SK-N-SH (cell line): ENCODE measurements around the gene WDR82. TPM values are rescaled to one million over a fixed set of nuclear protein-coding genes. Genes with fewer than 3 reads are reported as not detected.

Experiments used
- CTCF ChIA-PET: fragments of 300-600, 350-600 bp; formaldehyde crosslinking; extraction: SDS; loops from one replicate; lab custom pipeline; 2021; lab: Yijun Ruan, JAX
- POLR2A ChIA-PET: fragments of 350-600 bp; sonication (Branson Sonifier 250); formaldehyde crosslinking; extraction: SDS; loops from one replicate; lab custom pipeline; 2020; ENCODE audit warnings: antibody characterized with exemption, inconsistent platforms; lab: Yijun Ruan, JAX
- DNase-seq: peaks from one replicate; pipeline ENCODE4 v3.0.0; 2012
- H2AFZ ChIP-seq: fragments of 200-600 bp; sonication (generic); 2 replicates; pipeline ENCODE4 v1.8.1; 2016; ENCODE audit warnings: antibody characterized with exemption, mild to moderate bottlenecking, low read depth
- H3F3A ChIP-seq: fragments of 200-600 bp; sonication (generic); replicated peaks from 2 replicates; pipeline ENCODE3; 2016; ENCODE audit warnings: antibody characterized with exemption, mild to moderate bottlenecking; ENCODE audit not compliant: insufficient read depth
- H3K27ac ChIP-seq, 2 experiments: fragments of 200-500 bp in 1 of 2; fragments of 200-600 bp in 1 of 2; sonication (Bioruptor generic) in 1 of 2; sonication (generic), shearing (Covaris generic) in 1 of 2; 2 replicates each; pipeline versions ENCODE4 v1.5.1 to v1.6.1; 2014 to 2016; ENCODE audit warnings: low read depth in 2 of 2, inconsistent platforms in 1 of 2, low read length in 1 of 2, mild to moderate bottlenecking in 1 of 2, mixed read lengths in 1 of 2
- H3K27me3 ChIP-seq: fragments of 200-600 bp; sonication (generic), shearing (Covaris generic); 2 replicates; pipeline ENCODE4 v1.6.1; 2016; ENCODE audit warnings: mixed run types; ENCODE audit not compliant: insufficient read depth
- H3K36me3 ChIP-seq, 2 experiments: fragments of 200-500 bp in 1 of 2; fragments of 200-600 bp in 1 of 2; sonication (Bioruptor generic) in 1 of 2; sonication (generic) in 1 of 2; replicated peaks in 1 of 2; 2 replicates each; pipeline versions ENCODE3 to v1.5.1; 2014 to 2016; ENCODE audit warnings: low read length in 1 of 2, mild to moderate bottlenecking in 1 of 2; ENCODE audit not compliant: insufficient read depth in 2 of 2, control insufficient read depth in 1 of 2
- H3K4me1 ChIP-seq, 2 experiments: fragments of 200-500 bp in 1 of 2; fragments of 200-600 bp in 1 of 2; sonication (Bioruptor generic) in 1 of 2; sonication (generic), shearing (Covaris generic) in 1 of 2; 2 replicates each; pipeline versions ENCODE4 v1.5.1 to v1.6.1; 2014 to 2016; ENCODE audit warnings: low read depth in 1 of 2, low read length in 1 of 2, mixed run types in 1 of 2; ENCODE audit not compliant: insufficient read depth in 2 of 2, control insufficient read depth in 1 of 2
- H3K4me2 ChIP-seq: fragments of 200-600 bp; sonication (generic), shearing (Covaris generic); 2 replicates; pipeline ENCODE4 v1.6.1; 2017; ENCODE audit warnings: mixed run types
- H3K4me3 ChIP-seq, 2 experiments: fragments of 200-500 bp in 1 of 2; fragments of 200-600 bp in 1 of 2; sonication (Bioruptor generic) in 1 of 2; sonication (generic), shearing (Covaris generic) in 1 of 2; 2 replicates each; pipeline versions ENCODE4 v1.5.1 to v1.8.1; 2014 to 2016; ENCODE audit warnings: low read depth in 2 of 2, inconsistent platforms in 1 of 2, low read length in 1 of 2, mild to moderate bottlenecking in 1 of 2, mixed read lengths in 1 of 2, moderate library complexity in 1 of 2
- H3K79me2 ChIP-seq: fragments of 200-600 bp; sonication (generic); 2 replicates; pipeline ENCODE4 v1.8.1; 2017; ENCODE audit warnings: mild to moderate bottlenecking; ENCODE audit not compliant: insufficient read depth
- H3K9ac ChIP-seq: fragments of 200-600 bp; sonication (generic); 2 replicates; pipeline ENCODE4 v1.6.1; 2017; ENCODE audit warnings: mixed run types
- H3K9me2 ChIP-seq: fragments of 200-600 bp; sonication (generic); 2 replicates; pipeline ENCODE4 v1.6.1; 2017; ENCODE audit warnings: mixed run types
- H3K9me3 ChIP-seq: fragments of 200-600 bp; sonication (generic); 2 replicates; pipeline ENCODE4 v1.6.1; 2017; ENCODE audit warnings: mixed run types, mild to moderate bottlenecking, moderate library complexity
- H4K20me1 ChIP-seq: fragments of 200-600 bp; sonication (generic); 2 replicates; pipeline ENCODE4 v1.6.1; 2017; ENCODE audit warnings: mild to moderate bottlenecking, mixed run types; ENCODE audit not compliant: insufficient read depth
- FOXM1 ChIP-seq: IDR thresholded peaks from 2 replicates; pipeline ENCODE4 v1.4.0; 2012; ENCODE audit warnings: low read depth, mild to moderate bottlenecking
- GATA2 ChIP-seq: sonication (generic); formaldehyde crosslinking; IDR thresholded peaks from 2 replicates; pipeline ENCODE4 v1.5.0; 2020; ENCODE audit warnings: mild to moderate bottlenecking, missing genetic modification reagents
- MEF2A ChIP-seq: IDR thresholded peaks from 2 replicates; pipeline ENCODE4 v1.4.0; 2012; ENCODE audit warnings: low read depth, borderline replicate concordance
- MXI1 ChIP-seq: IDR thresholded peaks from 2 replicates; pipeline ENCODE4 v1.6.1; 2012; ENCODE audit warnings: mild to moderate bottlenecking, low read depth, low read length, improper control_type of control experiment
- NFIC ChIP-seq: IDR thresholded peaks from 2 replicates; pipeline ENCODE4 v1.4.0; 2012; ENCODE audit warnings: borderline replicate concordance
- POLR2AphosphoS5 ChIP-seq: IDR thresholded peaks from 2 replicates; pipeline ENCODE4 v1.6.1; 2012; ENCODE audit warnings: low read depth, low read length
- RAD21 ChIP-seq: IDR thresholded peaks from 2 replicates; pipeline ENCODE4 v1.6.1; 2012; ENCODE audit warnings: mild to moderate bottlenecking, low read length
- SMC3 ChIP-seq: IDR thresholded peaks from 2 replicates; pipeline ENCODE4 v1.6.1; 2012; ENCODE audit warnings: low read depth, low read length, improper control_type of control experiment
- TAF1 ChIP-seq: IDR thresholded peaks from 2 replicates; pipeline ENCODE4 v1.6.1; 2012; ENCODE audit warnings: low read depth, mild to moderate bottlenecking, low read length, moderate library complexity, borderline replicate concordance
- TCF12 ChIP-seq: IDR thresholded peaks from 2 replicates; pipeline ENCODE4 v1.4.0; 2012
- YY1 ChIP-seq: IDR thresholded peaks from 2 replicates; pipeline ENCODE4 v1.4.0; 2012; ENCODE audit warnings: low read depth, mild to moderate bottlenecking
- WGBS: methylation state at CpG from one replicate; pipeline ENCODE4 v1.1.6; 2017; ENCODE audit warnings: low lambda C conversion rate; 5-methylcytosine and 5-hydroxymethylcytosine counted together
- polyA plus RNA-seq, 3 experiments: library from polyadenylated mRNA; depleted of rRNA; stranded (reverse); fragments of >200 nt; gene quantifications; 2 replicates each; pipeline ENCODE4 v1.2.3, GENCODE V29; 2012
- TF ChIP-seq, protein P1 (sequence below): fragments of 150-350 bp; IDR thresholded peaks from 2 replicates; pipeline ENCODE4 v1.6.1; 2016; ENCODE audit warnings: mild to moderate bottlenecking, low read depth, low read length
- TF ChIP-seq, protein P2 (sequence below): IDR thresholded peaks from 2 replicates; pipeline ENCODE4 v1.4.0; 2012; ENCODE audit warnings: low read depth, borderline replicate concordance
- TF ChIP-seq, protein P3 (sequence below): IDR thresholded peaks from 2 replicates; pipeline ENCODE4 v1.4.0; 2012; ENCODE audit warnings: low read depth, borderline replicate concordance
- TF ChIP-seq, protein P4 (sequence below): fragments of 200-600 bp; sonication (generic); IDR thresholded peaks from 2 replicates; pipeline ENCODE4 v1.6.1; 2017; ENCODE audit warnings: antibody characterized with exemption, mild to moderate bottlenecking, moderate library complexity
- TF ChIP-seq, protein P5 (sequence below): IDR thresholded peaks from 2 replicates; pipeline ENCODE4 v1.4.0; 2012; ENCODE audit warnings: low read depth

Gene WDR82, protein sequence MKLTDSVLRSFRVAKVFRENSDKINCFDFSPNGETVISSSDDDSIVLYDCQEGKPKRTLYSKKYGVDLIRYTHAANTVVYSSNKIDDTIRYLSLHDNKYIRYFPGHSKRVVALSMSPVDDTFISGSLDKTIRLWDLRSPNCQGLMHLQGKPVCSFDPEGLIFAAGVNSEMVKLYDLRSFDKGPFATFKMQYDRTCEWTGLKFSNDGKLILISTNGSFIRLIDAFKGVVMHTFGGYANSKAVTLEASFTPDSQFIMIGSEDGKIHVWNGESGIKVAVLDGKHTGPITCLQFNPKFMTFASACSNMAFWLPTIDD
- 41.2 and 57.8 TPM in 2 replicates for polyA plus RNA-seq (2012; rRNA removed)
- polyA plus RNA-seq (2012; cell fraction: cytosol; rRNA removed) = 55.6 and 67.2 TPM in 2 replicates
- polyA plus RNA-seq (2012; cell fraction: nucleus; rRNA removed) = 11.1 and 24.5 TPM in 2 replicates

DNA sequence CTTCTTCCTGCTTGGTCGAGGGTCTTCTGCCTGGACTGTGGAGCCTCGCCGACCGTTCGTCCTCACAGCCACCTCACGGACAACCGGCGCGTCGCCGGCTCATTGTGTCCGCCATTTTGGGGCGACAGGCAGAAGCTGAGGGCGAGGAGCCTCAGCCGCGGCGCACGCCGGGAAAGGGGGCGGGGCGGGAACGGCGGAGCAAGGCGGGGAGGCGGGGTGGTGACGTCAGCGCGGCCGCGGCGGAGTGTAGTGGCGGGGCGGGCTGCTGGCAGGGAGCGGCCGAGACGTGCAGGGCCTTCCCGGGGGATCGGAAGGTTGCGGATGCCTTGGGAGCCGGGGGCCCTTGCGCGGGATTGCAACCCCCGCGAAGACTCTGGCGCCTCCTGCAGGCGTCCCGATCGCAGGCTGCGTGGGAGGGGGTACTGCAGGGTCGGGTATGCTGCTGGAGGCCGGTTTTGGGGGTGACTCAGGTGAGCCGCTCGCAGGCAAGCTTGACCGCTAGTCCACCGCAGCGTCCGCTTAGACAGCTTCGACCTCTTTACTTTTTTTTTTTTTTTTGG lies at the start of gene WDR82:
WDR82 (minus strand) TSS at position 140 of the 560 bp plus-strand sequence. CDS start 288 bp downstream, outside the sequence.
- peaks cover 53% of the 10 kb centered on the region for H3K79me2 ChIP-seq
- ChIA-PET POLR2A (interaction anchor here (0.6 to 5.7 kb wide), 16 partner anchors 9 to 283 kb away, joined by 3 to 67 read pairs (median 4); partner anchors contain the start of genes GLYCTK, POC1A, PPM1M and RPL29), CTCF (interaction anchor here (0.5 to 5.2 kb wide), 18 partner anchors 10 to 723 kb away, joined by 3 to 63 read pairs (median 5); partner anchors contain the start of genes GLYCTK, PPM1M and TWF2)
- H3K4me2 ChIP-seq = peak within 1 kb of the TSS; percentile 96
- 2% methylated on average over 15 of the region's 58 CpGs for WGBS
- H3K9me2 ChIP-seq = no peaks in the 10 kb centered on the region
- peak within 1 kb of the TSS; percentile 71 to 92 for H3K4me3 ChIP-seq
- H3K36me3 ChIP-seq = peaks cover 0 to 13% of the 10 kb centered on the region in 2 experiments
- peaks cover 27% of the 10 kb centered on the region for H3F3A ChIP-seq
- H3K4me1 ChIP-seq = peaks cover 11 to 20% of the 10 kb centered on the region in 2 experiments; a peak in 3 of 4 replicates
- peak; percentile 98 for DNase-seq
- H2AFZ ChIP-seq = peak within 1 kb of the TSS; percentile 77; the same call in 1 of the 2 replicates
- peak within 1 kb of the TSS; percentile 90 to 97 for H3K27ac ChIP-seq
- peak within 1 kb of the TSS; percentile 97 for H3K9ac ChIP-seq
- H3K9me3 ChIP-seq = no peaks in the 10 kb centered on the region
- peaks cover 42% of the 10 kb centered on the region for H4K20me1 ChIP-seq
- TF ChIP-seq YY1 (peak; percentile 94), POLR2AphosphoS5 (peak; percentile 95), MXI1 (peak; percentile 55), MEF2A (no peak), NFIC (no peak), TCF12 (no peak), TAF1 (peak; percentile 97), RAD21 (peak; percentile 38), GATA2 (CRISPR knock-in tag) (no peak), SMC3 (peak; percentile 16; the same call in 1 of the 2 replicates), FOXM1 (no peak)
- TF ChIP-seq, protein P1, sequence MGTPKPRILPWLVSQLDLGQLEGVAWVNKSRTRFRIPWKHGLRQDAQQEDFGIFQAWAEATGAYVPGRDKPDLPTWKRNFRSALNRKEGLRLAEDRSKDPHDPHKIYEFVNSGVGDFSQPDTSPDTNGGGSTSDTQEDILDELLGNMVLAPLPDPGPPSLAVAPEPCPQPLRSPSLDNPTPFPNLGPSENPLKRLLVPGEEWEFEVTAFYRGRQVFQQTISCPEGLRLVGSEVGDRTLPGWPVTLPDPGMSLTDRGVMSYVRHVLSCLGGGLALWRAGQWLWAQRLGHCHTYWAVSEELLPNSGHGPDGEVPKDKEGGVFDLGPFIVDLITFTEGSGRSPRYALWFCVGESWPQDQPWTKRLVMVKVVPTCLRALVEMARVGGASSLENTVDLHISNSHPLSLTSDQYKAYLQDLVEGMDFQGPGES = no peak
- TF ChIP-seq, protein P2, sequence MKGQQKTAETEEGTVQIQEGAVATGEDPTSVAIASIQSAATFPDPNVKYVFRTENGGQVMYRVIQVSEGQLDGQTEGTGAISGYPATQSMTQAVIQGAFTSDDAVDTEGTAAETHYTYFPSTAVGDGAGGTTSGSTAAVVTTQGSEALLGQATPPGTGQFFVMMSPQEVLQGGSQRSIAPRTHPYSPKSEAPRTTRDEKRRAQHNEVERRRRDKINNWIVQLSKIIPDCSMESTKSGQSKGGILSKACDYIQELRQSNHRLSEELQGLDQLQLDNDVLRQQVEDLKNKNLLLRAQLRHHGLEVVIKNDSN = no peak
- TF ChIP-seq, protein P3, sequence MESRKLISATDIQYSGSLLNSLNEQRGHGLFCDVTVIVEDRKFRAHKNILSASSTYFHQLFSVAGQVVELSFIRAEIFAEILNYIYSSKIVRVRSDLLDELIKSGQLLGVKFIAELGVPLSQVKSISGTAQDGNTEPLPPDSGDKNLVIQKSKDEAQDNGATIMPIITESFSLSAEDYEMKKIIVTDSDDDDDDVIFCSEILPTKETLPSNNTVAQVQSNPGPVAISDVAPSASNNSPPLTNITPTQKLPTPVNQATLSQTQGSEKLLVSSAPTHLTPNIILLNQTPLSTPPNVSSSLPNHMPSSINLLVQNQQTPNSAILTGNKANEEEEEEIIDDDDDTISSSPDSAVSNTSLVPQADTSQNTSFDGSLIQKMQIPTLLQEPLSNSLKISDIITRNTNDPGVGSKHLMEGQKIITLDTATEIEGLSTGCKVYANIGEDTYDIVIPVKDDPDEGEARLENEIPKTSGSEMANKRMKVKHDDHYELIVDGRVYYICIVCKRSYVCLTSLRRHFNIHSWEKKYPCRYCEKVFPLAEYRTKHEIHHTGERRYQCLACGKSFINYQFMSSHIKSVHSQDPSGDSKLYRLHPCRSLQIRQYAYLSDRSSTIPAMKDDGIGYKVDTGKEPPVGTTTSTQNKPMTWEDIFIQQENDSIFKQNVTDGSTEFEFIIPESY = no peak
- TF ChIP-seq, protein P4, sequence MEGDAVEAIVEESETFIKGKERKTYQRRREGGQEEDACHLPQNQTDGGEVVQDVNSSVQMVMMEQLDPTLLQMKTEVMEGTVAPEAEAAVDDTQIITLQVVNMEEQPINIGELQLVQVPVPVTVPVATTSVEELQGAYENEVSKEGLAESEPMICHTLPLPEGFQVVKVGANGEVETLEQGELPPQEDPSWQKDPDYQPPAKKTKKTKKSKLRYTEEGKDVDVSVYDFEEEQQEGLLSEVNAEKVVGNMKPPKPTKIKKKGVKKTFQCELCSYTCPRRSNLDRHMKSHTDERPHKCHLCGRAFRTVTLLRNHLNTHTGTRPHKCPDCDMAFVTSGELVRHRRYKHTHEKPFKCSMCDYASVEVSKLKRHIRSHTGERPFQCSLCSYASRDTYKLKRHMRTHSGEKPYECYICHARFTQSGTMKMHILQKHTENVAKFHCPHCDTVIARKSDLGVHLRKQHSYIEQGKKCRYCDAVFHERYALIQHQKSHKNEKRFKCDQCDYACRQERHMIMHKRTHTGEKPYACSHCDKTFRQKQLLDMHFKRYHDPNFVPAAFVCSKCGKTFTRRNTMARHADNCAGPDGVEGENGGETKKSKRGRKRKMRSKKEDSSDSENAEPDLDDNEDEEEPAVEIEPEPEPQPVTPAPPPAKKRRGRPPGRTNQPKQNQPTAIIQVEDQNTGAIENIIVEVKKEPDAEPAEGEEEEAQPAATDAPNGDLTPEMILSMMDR = peak; percentile 61
- TF ChIP-seq, protein P5, sequence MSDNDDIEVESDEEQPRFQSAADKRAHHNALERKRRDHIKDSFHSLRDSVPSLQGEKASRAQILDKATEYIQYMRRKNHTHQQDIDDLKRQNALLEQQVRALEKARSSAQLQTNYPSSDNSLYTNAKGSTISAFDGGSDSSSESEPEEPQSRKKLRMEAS = no peak
- no peaks in the 10 kb centered on the region for H3K27me3 ChIP-seq
